Sigmoid colon (tissue), 4 donors: ENCODE data around the gene PTPRB.

Source experiments
- POLR2A ChIP-seq, 2 donors: fragments of 450-650 bp; IDR thresholded peaks; one replicate each; pipeline ENCODE4 v1.6.1; 2016; ENCODE audit warnings: antibody characterized with exemption in 2 of 2, mild to moderate bottlenecking in 2 of 2, moderate library complexity in 2 of 2
- POLR2AphosphoS5 ChIP-seq, 4 donors: sonication (generic); formaldehyde crosslinking; IDR thresholded peaks; one replicate each; pipeline ENCODE4 v1.6.1; 2017; ENCODE audit warnings: antibody characterized with exemption in 4 of 4
- TF ChIP-seq, protein P1 (sequence below), 4 experiments: fragments of 450-650 bp in 3 of 4; fragments of 200-600 bp in 1 of 4; IDR thresholded peaks; one replicate each; pipeline ENCODE4 v1.5.1; 2016 to 2019; ENCODE audit warnings: antibody characterized with exemption in 4 of 4, mild to moderate bottlenecking in 3 of 4, moderate library complexity in 2 of 4

DNA sequence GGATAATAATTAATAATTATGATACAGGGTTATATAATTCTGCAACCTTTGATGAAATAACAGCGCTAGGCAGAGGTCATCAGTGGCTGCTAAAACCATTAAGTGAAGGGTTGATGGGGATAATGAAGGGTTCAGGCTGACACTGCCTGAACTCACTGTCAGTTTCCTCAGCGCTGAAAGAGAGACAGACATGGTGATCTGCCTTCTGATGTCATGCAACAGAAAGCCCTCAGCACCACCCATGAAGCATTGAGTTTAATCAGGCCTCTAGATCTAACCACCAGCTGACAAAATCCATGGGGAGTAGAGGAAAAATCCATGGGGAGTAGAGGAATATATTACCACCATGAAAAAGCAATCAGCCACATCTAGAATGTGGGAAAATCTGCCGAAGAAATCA, 107.6 kb downstream of the PTPRB start:
- TF ChIP-seq, protein P1, sequence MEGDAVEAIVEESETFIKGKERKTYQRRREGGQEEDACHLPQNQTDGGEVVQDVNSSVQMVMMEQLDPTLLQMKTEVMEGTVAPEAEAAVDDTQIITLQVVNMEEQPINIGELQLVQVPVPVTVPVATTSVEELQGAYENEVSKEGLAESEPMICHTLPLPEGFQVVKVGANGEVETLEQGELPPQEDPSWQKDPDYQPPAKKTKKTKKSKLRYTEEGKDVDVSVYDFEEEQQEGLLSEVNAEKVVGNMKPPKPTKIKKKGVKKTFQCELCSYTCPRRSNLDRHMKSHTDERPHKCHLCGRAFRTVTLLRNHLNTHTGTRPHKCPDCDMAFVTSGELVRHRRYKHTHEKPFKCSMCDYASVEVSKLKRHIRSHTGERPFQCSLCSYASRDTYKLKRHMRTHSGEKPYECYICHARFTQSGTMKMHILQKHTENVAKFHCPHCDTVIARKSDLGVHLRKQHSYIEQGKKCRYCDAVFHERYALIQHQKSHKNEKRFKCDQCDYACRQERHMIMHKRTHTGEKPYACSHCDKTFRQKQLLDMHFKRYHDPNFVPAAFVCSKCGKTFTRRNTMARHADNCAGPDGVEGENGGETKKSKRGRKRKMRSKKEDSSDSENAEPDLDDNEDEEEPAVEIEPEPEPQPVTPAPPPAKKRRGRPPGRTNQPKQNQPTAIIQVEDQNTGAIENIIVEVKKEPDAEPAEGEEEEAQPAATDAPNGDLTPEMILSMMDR (IDR thresholded peaks at IDR 0.05) = no peak
- TF ChIP-seq POLR2A (IDR thresholded peaks at IDR 0.05) (no peak), POLR2AphosphoS5 (IDR thresholded peaks at IDR 0.05) (no peak)
